ENCODE results near the gene TENM3.

TENM3 gene

DNA sequence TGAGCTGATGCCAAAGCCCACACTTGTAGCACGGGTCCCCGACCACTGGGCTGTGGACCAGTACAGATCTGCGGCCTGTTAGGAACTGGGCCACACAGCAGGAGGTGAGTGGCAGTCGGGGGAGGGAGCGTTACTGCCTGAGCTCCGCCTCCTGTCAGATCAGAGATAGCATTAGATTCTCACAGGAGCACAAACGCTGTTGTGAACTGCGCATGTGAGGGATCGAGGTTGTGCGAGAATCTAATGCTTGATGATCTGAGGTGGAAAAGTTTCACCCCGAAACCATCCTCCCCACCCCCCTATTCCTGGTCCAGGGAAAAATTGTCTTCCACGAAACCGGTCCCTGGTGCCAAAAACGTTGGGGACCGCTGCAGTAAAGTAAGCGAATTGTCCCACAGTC lies 382.0 kb downstream of the TENM3 start:
- H3K4me3 ChIP-seq (ENCODE audit: low read depth, low read length) = no peak overlapping the region
- TF ChIP-seq, protein P1, sequence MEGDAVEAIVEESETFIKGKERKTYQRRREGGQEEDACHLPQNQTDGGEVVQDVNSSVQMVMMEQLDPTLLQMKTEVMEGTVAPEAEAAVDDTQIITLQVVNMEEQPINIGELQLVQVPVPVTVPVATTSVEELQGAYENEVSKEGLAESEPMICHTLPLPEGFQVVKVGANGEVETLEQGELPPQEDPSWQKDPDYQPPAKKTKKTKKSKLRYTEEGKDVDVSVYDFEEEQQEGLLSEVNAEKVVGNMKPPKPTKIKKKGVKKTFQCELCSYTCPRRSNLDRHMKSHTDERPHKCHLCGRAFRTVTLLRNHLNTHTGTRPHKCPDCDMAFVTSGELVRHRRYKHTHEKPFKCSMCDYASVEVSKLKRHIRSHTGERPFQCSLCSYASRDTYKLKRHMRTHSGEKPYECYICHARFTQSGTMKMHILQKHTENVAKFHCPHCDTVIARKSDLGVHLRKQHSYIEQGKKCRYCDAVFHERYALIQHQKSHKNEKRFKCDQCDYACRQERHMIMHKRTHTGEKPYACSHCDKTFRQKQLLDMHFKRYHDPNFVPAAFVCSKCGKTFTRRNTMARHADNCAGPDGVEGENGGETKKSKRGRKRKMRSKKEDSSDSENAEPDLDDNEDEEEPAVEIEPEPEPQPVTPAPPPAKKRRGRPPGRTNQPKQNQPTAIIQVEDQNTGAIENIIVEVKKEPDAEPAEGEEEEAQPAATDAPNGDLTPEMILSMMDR (IDR thresholded peaks at IDR 0.05; ENCODE audit: low read depth, low read length) = no peak

DNA sequence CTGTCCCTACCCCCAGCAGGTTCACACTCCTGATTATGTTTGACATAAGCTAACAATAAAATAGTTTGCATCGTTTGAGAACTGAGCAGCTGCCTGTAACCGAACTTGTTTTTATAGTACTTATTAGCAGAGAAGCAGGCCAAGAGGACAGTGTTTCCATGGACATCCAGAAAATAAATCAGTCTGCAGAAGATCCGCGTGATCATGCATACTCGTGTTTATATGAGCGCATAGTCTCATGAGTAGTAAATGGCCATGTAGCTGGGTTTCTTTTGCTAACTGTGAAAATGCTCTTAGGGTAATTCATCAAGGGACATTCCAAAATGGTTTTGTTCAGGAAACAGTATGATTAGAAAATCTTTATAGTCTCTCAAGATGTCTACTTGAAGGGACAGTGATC lies 384.8 kb downstream of the TENM3 start:
- H3K4me3 ChIP-seq (ENCODE audit: low read depth, low read length) = no peak overlapping the region
- TF ChIP-seq, protein P1 (IDR thresholded peaks at IDR 0.05; ENCODE audit: low read depth, low read length) = no peak

DNA sequence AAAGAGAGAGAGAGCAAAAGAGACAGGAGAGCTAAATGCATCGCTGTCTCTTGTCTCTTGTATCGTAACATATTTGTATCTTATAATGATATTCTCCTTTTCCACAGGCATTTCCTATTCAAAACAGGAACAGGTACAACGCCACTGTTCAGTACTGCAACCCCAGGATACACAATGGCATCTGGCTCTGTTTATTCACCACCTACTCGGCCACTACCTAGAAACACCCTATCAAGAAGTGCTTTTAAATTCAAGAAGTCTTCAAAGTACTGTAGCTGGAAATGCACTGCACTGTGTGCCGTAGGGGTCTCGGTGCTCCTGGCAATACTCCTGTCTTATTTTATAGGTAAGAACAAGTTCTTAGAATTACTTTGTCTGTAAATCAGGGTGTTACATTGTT lies 385.3 kb downstream of the TENM3 start:
- H3K4me3 ChIP-seq (ENCODE audit: low read depth, low read length) = no peak overlapping the region
- TF ChIP-seq, protein P1 (IDR thresholded peaks at IDR 0.05; ENCODE audit: low read depth, low read length) = no peak

DNA sequence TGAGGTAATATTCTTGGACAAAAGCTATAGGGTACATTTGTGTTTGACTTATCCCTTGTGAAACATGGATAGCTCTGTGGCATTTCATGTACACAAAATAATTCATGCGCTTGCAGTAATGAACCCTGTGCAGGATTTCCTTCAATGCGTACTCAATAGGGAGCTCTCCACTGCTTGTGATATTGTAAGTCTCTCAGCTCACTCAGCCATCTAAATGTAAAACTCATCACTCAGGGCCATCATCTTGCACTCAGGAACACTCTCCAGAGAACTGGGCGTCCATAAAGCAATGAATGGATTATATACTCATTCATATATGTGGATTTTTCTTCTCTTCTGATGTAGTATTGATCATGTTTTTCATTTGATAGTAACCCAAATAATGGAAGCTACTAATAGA lies 385.9 kb downstream of the TENM3 start:
- TF ChIP-seq, protein P1 (IDR thresholded peaks at IDR 0.05; ENCODE audit: low read depth, low read length) = no peak
- no peak overlapping the region for H3K4me3 ChIP-seq (ENCODE audit: low read depth, low read length)

DNA sequence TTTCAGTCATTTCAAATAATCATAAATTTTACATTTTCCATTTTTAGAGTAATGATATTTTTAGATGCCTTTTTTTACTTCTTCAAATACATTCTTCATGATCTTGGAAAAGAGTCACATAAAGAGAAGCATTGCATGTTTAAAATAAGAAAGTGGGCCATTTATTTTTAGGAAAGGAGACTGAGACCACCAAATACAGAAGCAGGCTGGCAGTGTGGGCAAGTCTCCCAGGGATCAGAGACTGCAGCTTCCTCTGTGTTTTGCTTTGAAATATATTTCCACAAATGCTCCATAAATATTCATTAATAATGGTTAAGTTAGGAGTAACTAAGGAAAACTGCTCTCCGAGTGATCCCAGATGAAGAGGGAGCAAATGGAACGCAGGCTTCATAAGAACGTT lies 397.3 kb downstream of the TENM3 start:
- no peak overlapping the region for H3K4me3 ChIP-seq (ENCODE audit: low read depth, low read length)
- TF ChIP-seq, protein P1 (IDR thresholded peaks at IDR 0.05; ENCODE audit: low read depth, low read length) = no peak

DNA sequence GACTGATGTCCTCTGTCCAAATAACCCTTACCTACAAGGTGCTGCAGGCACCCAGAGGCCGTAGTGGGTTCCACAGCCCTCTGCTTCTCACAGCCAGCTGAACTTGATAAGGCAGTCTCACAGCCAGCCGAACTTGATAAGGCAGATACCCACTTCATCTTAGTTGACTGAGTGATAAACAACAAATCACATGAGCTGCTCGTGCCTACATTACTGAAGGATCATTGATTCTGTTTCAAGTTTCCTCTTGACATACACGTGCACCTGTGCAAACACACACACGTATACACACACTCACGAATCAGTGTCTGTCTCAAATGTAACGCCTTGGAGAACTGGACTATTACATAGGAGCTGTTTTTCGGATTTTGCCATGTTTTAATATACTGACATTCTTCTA lies 397.7 kb downstream of the TENM3 start:
- TF ChIP-seq, protein P1 (IDR thresholded peaks at IDR 0.05; ENCODE audit: low read depth, low read length) = no peak
- no peak overlapping the region for H3K4me3 ChIP-seq (ENCODE audit: low read depth, low read length)

DNA sequence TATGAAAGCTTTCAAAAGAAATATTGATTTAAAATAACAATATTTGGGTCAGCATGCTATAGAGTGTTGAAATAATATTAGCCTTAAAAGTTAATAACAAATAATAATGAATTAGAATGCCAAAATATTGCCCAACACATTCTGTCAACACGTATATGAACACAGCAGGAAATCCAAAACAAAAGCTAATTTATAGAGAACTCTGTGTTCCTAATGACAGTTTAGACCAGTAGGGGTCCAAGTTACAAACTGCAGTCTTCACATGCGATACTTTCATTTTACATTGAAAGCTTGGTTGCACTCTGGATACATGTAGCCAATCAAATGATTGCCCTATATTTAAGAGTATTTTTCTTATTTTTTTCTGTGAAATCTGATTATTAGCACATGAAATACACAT lies 399.6 kb downstream of the TENM3 start:
- TF ChIP-seq, protein P1 (IDR thresholded peaks at IDR 0.05; ENCODE audit: low read depth, low read length) = no peak
- no peak overlapping the region for H3K4me3 ChIP-seq (ENCODE audit: low read depth, low read length)
